ENCODE results near the gene YJU2. TPM values are rescaled to one million over a fixed set of nuclear protein-coding genes. Genes with fewer than 3 reads are reported as not detected.
"Not testable (repeated sequence)": the region's sequence is repeated elsewhere in the genome, so short reads cannot be mapped to it uniquely, and the experiment has no call there.

The YJU2 gene
- polyA plus RNA-seq, 1 donor from 2014 or later: 32.6 TPM

DNA sequence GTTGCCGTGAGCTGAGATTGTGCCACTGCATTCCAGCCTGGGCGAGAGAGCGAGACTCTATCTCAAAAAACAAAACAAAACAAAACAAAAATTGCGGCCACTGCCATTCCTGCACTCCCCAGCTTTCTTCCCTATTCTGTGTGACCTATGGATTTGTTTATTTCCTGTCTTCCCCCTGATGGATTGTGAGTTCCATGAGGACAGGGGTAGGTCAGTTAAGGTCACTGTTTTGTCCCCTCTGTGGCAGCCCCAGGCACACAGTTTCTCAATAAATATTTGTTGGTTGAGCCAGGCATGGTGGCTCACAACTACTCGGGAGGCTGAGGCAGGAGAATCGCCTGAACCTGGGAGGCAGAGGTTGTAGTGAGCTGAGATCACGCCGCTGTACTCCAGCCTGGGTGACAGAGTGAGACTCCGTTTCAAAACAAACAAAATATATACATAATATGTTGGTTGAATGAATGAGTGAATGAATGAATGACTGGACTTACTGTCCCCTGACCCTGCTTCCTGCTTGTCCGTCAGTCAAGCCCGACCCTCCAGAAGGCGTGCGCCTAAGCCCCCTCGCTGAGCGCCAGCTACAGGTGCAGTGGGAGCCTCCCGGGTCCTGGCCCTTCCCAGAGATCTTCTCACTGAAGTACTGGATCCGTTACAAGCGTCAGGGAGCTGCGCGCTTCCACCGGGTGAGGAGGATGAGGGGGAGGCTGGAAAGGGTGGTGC, 12.6 kb upstream of the YJU2 start:
- Histone ChIP-seq H3F3A (ENCODE audit: insufficient read depth, low read length, poor library complexity, severe bottlenecking) (no peaks in the 10 kb centered on the region), H3K4me2 (ENCODE audit: low read length) (no peak overlapping the region), H3K27ac (ENCODE audit: low read length) (no peak overlapping the region), H3K79me2 (replicated peaks; ENCODE audit: insufficient read depth, low read length) (no peaks in the 10 kb centered on the region), H2AFZ (ENCODE audit: low read depth, low read length) (no peak overlapping the region), H3K36me3 (ENCODE audit: insufficient read depth, low read length) (no peaks in the 10 kb centered on the region), H3K27me3 (ENCODE audit: insufficient read depth, low read depth, low read length) (no peaks in the 10 kb centered on the region), H3K9me3 (ENCODE audit: low read length) (no peaks in the 10 kb centered on the region), H4K20me1 (ENCODE audit: insufficient read depth) (no peaks in the 10 kb centered on the region), H3K9ac (ENCODE audit: low read length) (no peak overlapping the region), H3K4me3 (ENCODE audit: low read length) (no peak overlapping the region), H3K9me2 (ENCODE audit: insufficient read depth, low read length) (no peaks in the 10 kb centered on the region)
- TF ChIP-seq MXI1 (conservative IDR thresholded peaks at IDR 0.05; ENCODE audit: poor library complexity, severe bottlenecking): no peak
- TF ChIP-seq, protein P1, sequence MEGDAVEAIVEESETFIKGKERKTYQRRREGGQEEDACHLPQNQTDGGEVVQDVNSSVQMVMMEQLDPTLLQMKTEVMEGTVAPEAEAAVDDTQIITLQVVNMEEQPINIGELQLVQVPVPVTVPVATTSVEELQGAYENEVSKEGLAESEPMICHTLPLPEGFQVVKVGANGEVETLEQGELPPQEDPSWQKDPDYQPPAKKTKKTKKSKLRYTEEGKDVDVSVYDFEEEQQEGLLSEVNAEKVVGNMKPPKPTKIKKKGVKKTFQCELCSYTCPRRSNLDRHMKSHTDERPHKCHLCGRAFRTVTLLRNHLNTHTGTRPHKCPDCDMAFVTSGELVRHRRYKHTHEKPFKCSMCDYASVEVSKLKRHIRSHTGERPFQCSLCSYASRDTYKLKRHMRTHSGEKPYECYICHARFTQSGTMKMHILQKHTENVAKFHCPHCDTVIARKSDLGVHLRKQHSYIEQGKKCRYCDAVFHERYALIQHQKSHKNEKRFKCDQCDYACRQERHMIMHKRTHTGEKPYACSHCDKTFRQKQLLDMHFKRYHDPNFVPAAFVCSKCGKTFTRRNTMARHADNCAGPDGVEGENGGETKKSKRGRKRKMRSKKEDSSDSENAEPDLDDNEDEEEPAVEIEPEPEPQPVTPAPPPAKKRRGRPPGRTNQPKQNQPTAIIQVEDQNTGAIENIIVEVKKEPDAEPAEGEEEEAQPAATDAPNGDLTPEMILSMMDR (IDR thresholded peaks at IDR 0.05; ENCODE audit: poor library complexity, severe bottlenecking): no peak
- no peak for TF ChIP-seq POLR2AphosphoS5 (IDR thresholded peaks at IDR 0.05)
- TF ChIP-seq EZH2 (IDR thresholded peaks at IDR 0.05; ENCODE audit: borderline replicate concordance, insufficient read depth, low read length, poor library complexity, severe bottlenecking): no peak
- TF ChIP-seq RAD21 (conservative IDR thresholded peaks at IDR 0.05): no peak
- TF ChIP-seq, protein P2, sequence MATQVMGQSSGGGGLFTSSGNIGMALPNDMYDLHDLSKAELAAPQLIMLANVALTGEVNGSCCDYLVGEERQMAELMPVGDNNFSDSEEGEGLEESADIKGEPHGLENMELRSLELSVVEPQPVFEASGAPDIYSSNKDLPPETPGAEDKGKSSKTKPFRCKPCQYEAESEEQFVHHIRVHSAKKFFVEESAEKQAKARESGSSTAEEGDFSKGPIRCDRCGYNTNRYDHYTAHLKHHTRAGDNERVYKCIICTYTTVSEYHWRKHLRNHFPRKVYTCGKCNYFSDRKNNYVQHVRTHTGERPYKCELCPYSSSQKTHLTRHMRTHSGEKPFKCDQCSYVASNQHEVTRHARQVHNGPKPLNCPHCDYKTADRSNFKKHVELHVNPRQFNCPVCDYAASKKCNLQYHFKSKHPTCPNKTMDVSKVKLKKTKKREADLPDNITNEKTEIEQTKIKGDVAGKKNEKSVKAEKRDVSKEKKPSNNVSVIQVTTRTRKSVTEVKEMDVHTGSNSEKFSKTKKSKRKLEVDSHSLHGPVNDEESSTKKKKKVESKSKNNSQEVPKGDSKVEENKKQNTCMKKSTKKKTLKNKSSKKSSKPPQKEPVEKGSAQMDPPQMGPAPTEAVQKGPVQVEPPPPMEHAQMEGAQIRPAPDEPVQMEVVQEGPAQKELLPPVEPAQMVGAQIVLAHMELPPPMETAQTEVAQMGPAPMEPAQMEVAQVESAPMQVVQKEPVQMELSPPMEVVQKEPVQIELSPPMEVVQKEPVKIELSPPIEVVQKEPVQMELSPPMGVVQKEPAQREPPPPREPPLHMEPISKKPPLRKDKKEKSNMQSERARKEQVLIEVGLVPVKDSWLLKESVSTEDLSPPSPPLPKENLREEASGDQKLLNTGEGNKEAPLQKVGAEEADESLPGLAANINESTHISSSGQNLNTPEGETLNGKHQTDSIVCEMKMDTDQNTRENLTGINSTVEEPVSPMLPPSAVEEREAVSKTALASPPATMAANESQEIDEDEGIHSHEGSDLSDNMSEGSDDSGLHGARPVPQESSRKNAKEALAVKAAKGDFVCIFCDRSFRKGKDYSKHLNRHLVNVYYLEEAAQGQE (IDR thresholded peaks at IDR 0.05; ENCODE audit: borderline replicate concordance): no peak
- TF ChIP-seq SMC3 (conservative IDR thresholded peaks at IDR 0.05; ENCODE audit: poor library complexity): no peak

DNA sequence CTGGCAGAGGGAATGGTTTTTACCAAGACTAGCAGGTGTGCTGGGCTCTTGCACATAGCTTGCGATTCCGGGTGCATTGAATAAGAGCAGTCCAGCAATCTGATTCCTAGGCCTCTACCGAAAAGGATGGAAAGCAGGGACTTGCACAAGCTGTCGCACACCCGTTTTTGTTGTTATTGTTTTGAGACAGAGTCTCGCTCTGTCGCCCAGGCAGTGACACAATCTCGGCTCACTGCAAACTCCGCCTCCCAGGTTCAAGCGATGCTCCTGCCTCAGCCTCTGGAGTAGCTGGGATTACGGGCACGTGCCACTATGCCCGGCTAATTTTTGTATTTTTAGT, 12.0 kb upstream of the YJU2 start:
- TF ChIP-seq SMC3 (conservative IDR thresholded peaks at IDR 0.05; ENCODE audit: poor library complexity) (no peak), MXI1 (conservative IDR thresholded peaks at IDR 0.05; ENCODE audit: poor library complexity, severe bottlenecking) (no peak)
- TF ChIP-seq, protein P1 (IDR thresholded peaks at IDR 0.05; ENCODE audit: poor library complexity, severe bottlenecking): no peak
- TF ChIP-seq, protein P2 (IDR thresholded peaks at IDR 0.05; ENCODE audit: borderline replicate concordance): no peak
- Histone ChIP-seq H3K27me3 (ENCODE audit: insufficient read depth, low read depth, low read length) (no peaks in the 10 kb centered on the region), H3K9ac (ENCODE audit: low read length) (no peak overlapping the region)

DNA sequence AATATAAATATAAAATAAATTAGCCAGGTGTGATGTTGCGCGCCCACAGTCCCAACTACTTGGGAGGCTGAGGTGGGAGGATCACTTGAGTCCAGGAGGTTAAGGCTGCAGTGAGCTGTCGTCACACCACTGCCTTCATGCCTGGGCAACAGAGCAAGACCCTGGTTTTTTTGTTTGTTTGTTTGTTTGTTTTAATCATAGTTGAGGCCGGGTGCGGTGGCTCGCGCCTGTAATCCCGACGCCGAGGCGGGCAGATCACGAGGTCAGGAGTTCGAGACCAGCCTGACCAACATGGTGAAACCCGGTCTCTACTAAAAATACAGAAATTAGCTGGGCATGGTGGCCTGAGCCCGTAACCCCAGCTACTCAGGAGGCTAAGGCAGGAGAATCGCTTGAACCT, 9.4 kb upstream of the YJU2 start:
- H3K4me3 ChIP-seq (ENCODE audit: low read length); H3K79me2 ChIP-seq (replicated peaks; ENCODE audit: insufficient read depth, low read length); H2AFZ ChIP-seq (ENCODE audit: low read depth, low read length); H3F3A ChIP-seq (ENCODE audit: insufficient read depth, low read length, poor library complexity, severe bottlenecking); H3K27ac ChIP-seq (ENCODE audit: low read length); H4K20me1 ChIP-seq (ENCODE audit: insufficient read depth); H3K9ac ChIP-seq (ENCODE audit: low read length); H3K36me3 ChIP-seq (ENCODE audit: insufficient read depth, low read length); H3K9me2 ChIP-seq (ENCODE audit: insufficient read depth, low read length); H3K27me3 ChIP-seq (ENCODE audit: insufficient read depth, low read depth, low read length); H3K4me2 ChIP-seq (ENCODE audit: low read length); H3K9me3 ChIP-seq (ENCODE audit: low read length): not testable (repeated sequence)

More for the DNA sequence above, 12.0 kb upstream of the YJU2 start:
- Histone ChIP-seq H2AFZ (ENCODE audit: low read depth, low read length) (no peak overlapping the region), H3K4me2 (ENCODE audit: low read length) (no peak overlapping the region), H3K9me2 (ENCODE audit: insufficient read depth, low read length) (no peaks in the 10 kb centered on the region), H3K4me3 (ENCODE audit: low read length) (no peak overlapping the region), H3K9me3 (ENCODE audit: low read length) (no peaks in the 10 kb centered on the region), H3K36me3 (ENCODE audit: insufficient read depth, low read length) (no peaks in the 10 kb centered on the region), H3K79me2 (replicated peaks; ENCODE audit: insufficient read depth, low read length) (no peaks in the 10 kb centered on the region), H3K27ac (ENCODE audit: low read length) (no peak overlapping the region), H3F3A (ENCODE audit: insufficient read depth, low read length, poor library complexity, severe bottlenecking) (no peaks in the 10 kb centered on the region), H4K20me1 (ENCODE audit: insufficient read depth) (no peaks in the 10 kb centered on the region)
